H9 (cell line): Measurements from ENCODE around the gene OR9G1. TPM values are rescaled to one million over a fixed set of nuclear protein-coding genes. Genes with fewer than 3 reads are reported as not detected.
"Not testable (repeated sequence)": the region's sequence is repeated elsewhere in the genome, so short reads cannot be mapped to it uniquely, and the experiment has no call there.

Experiments
- DNase-seq: peaks from one replicate; pipeline ENCODE4 v3.0.0-alpha.2; 2017
- H2AFZ ChIP-seq: one replicate; pipeline ENCODE4 v1.6.1; 2013; ENCODE audit warnings: mild to moderate bottlenecking, low read length, control low read depth, moderate library complexity
- H2AK5ac ChIP-seq: 2 replicates; pipeline ENCODE4 v1.6.1; 2013; ENCODE audit warnings: low read length, control low read depth, mixed read lengths; ENCODE audit not compliant: insufficient read length
- H2BK120ac ChIP-seq: one replicate; pipeline ENCODE4 v1.6.1; 2013; ENCODE audit warnings: low read depth, mild to moderate bottlenecking, low read length, control low read depth, inconsistent platforms; ENCODE audit not compliant: poor library complexity, severe bottlenecking
- H2BK12ac ChIP-seq: 2 replicates; pipeline ENCODE4 v1.6.1; 2013; ENCODE audit warnings: low read length, control low read depth, mixed read lengths, low read depth; ENCODE audit not compliant: insufficient read length
- H2BK15ac ChIP-seq: 2 replicates; pipeline ENCODE4 v1.6.1; 2013; ENCODE audit warnings: low read depth, low read length, control low read depth
- H2BK20ac ChIP-seq: one replicate; pipeline ENCODE4 v1.6.1; 2013; ENCODE audit warnings: low read depth, mild to moderate bottlenecking, low read length, control low read depth, inconsistent platforms; ENCODE audit not compliant: poor library complexity, severe bottlenecking
- H2BK5ac ChIP-seq: 2 replicates; pipeline ENCODE4 v1.6.1; 2013; ENCODE audit warnings: low read length, control low read depth, mixed read lengths; ENCODE audit not compliant: insufficient read length
- H3K14ac ChIP-seq: 2 replicates; pipeline ENCODE4 v1.6.1; 2013; ENCODE audit warnings: low read length, control low read depth; ENCODE audit not compliant: insufficient read depth
- H3K18ac ChIP-seq: 2 replicates; pipeline ENCODE4 v1.6.1; 2013; ENCODE audit warnings: low read depth, mild to moderate bottlenecking, mixed read lengths, low read length, control low read depth; ENCODE audit not compliant: insufficient read length
- H3K23ac ChIP-seq: 2 replicates; pipeline ENCODE4 v1.6.1; 2013; ENCODE audit warnings: low read length, control low read depth, mixed read lengths, low read depth; ENCODE audit not compliant: insufficient read length
- H3K23me2 ChIP-seq: 2 replicates; pipeline ENCODE4 v1.6.1; 2013; ENCODE audit warnings: low read depth, mild to moderate bottlenecking, mixed read lengths, low read length, control low read depth; ENCODE audit not compliant: insufficient read length, poor library complexity, severe bottlenecking
- H3K27ac ChIP-seq: 2 replicates; pipeline ENCODE4 v1.5.1; 2013; ENCODE audit warnings: low read length, control low read depth, mixed read lengths, low read depth; ENCODE audit not compliant: insufficient read length
- H3K27me3 ChIP-seq: 2 replicates; pipeline ENCODE4 v1.6.1; 2013; ENCODE audit warnings: low read length, control low read depth, inconsistent platforms; ENCODE audit not compliant: insufficient read depth
- H3K4ac ChIP-seq: 2 replicates; pipeline ENCODE4 v1.6.1; 2013; ENCODE audit warnings: low read depth, mild to moderate bottlenecking, control low read depth, inconsistent platforms, low read length, moderate library complexity
- H3K4me1 ChIP-seq: 2 replicates; pipeline ENCODE4 v1.6.1; 2013; ENCODE audit warnings: low read length, control low read depth, inconsistent platforms; ENCODE audit not compliant: insufficient read depth
- H3K4me2 ChIP-seq: 2 replicates; pipeline ENCODE4 v1.6.1; 2013; ENCODE audit warnings: low read length, control low read depth, mixed read lengths; ENCODE audit not compliant: insufficient read length, insufficient read depth
- H3K56ac ChIP-seq: 2 replicates; pipeline ENCODE4 v1.6.1; 2013; ENCODE audit warnings: low read depth, mild to moderate bottlenecking, mixed read lengths, low read length, control low read depth; ENCODE audit not compliant: insufficient read length
- H3K79me1 ChIP-seq: 2 replicates; pipeline ENCODE4 v1.6.1; 2013; ENCODE audit warnings: low read depth, mild to moderate bottlenecking, moderate library complexity, low read length, control low read depth, inconsistent platforms; ENCODE audit not compliant: insufficient read depth, poor library complexity, severe bottlenecking
- H3K79me2 ChIP-seq: 2 replicates; pipeline ENCODE4 v1.6.1; 2013; ENCODE audit warnings: low read length, control low read depth, inconsistent platforms; ENCODE audit not compliant: insufficient read depth
- H3K9ac ChIP-seq: 2 replicates; pipeline ENCODE4 v1.6.1; 2013; ENCODE audit warnings: low read length, control low read depth, mixed read lengths; ENCODE audit not compliant: insufficient read length; ENCODE audit errors: extremely low read depth
- H3K9me3 ChIP-seq: one replicate; pipeline ENCODE4 v1.6.1; 2013; ENCODE audit warnings: low read depth, low read length, inconsistent platforms; ENCODE audit not compliant: control insufficient read depth
- H3T11ph ChIP-seq: one replicate; pipeline ENCODE4 v1.6.1; 2013; ENCODE audit warnings: mild to moderate bottlenecking, low read length, control low read depth, inconsistent platforms
- H4K20me1 ChIP-seq: one replicate; pipeline ENCODE4 v1.6.1; 2013; ENCODE audit not compliant: control insufficient read depth, insufficient read length, insufficient read depth
- H4K5ac ChIP-seq: 2 replicates; pipeline ENCODE4 v1.6.1; 2013; ENCODE audit warnings: low read depth, mild to moderate bottlenecking, mixed read lengths, low read length, control low read depth; ENCODE audit not compliant: insufficient read length
- H4K8ac ChIP-seq: replicated peaks from 2 replicates; pipeline ENCODE4 v1.6.1; 2013; ENCODE audit warnings: low read length, control low read depth, mixed read lengths, low read depth; ENCODE audit not compliant: insufficient read length
- H4K91ac ChIP-seq: 2 replicates; pipeline ENCODE4 v1.6.1; 2013; ENCODE audit warnings: low read depth, mild to moderate bottlenecking, moderate library complexity, mixed read lengths, low read length, control low read depth; ENCODE audit not compliant: insufficient read length
- H3K27ac Mint-ChIP-seq, 3 experiments: 2 replicates in 2 of 3; 3 replicates in 1 of 3; pipeline ENCODE4 v1.8.0; 2020 to 2021; ENCODE audit warnings: mixed read lengths in 3 of 3, mild to moderate bottlenecking in 1 of 3, moderate library complexity in 1 of 3
- H3K27me3 Mint-ChIP-seq: 2 replicates; pipeline ENCODE4 v1.8.0; 2021; ENCODE audit warnings: low read depth, mild to moderate bottlenecking, moderate library complexity, mixed read lengths
- H3K36me3 Mint-ChIP-seq, 3 experiments: 2 replicates in 2 of 3; 3 replicates in 1 of 3; pipeline ENCODE4 v1.8.0; 2020 to 2021; ENCODE audit warnings: low read depth in 3 of 3, mixed read lengths in 3 of 3; ENCODE audit not compliant: insufficient read depth in 1 of 3
- H3K4me1 Mint-ChIP-seq, 2 experiments: 2 replicates each; pipeline ENCODE4 v1.8.0; 2020; ENCODE audit warnings: mixed read lengths in 2 of 2
- H3K4me3 Mint-ChIP-seq, 2 experiments: 2 replicates in 1 of 2; 3 replicates in 1 of 2; pipeline ENCODE4 v1.8.0; 2020 to 2021; ENCODE audit warnings: mild to moderate bottlenecking in 2 of 2, mixed read lengths in 2 of 2, moderate library complexity in 1 of 2
- H3K9me3 Mint-ChIP-seq, 2 experiments: 2 replicates in 1 of 2; 3 replicates in 1 of 2; pipeline ENCODE4 v1.8.0; 2020; ENCODE audit warnings: mild to moderate bottlenecking in 2 of 2, mixed read lengths in 2 of 2, moderate library complexity in 1 of 2
- WGBS: extraction: QIAGEN DNeasy Blood & Tissue Kit; methylation state at CpG from one replicate; pipeline ENCODE4 v1.1.7; 2013; ENCODE audit warnings: missing lambda C conversion rate, low lambda C conversion rate, mixed read lengths; ENCODE audit not compliant: insufficient read length; ENCODE audit errors: extremely low coverage; 5-methylcytosine and 5-hydroxymethylcytosine counted together
- total RNA-seq: library from RNA; stranded (reverse); gene quantifications from 2 replicates; pipeline ENCODE4 v1.2.1, GENCODE V29; 2021
- TF ChIP-seq, protein P1 (sequence below): fragments of 200-600 bp; sonication (generic); conservative IDR thresholded peaks from 3 replicates; pipeline ENCODE4 v1.8.0; 2021; ENCODE audit warnings: antibody characterized with exemption, mild to moderate bottlenecking

The OR9G1 gene
- total RNA-seq, 1 experiment from 2014 or later: not detected

DNA sequence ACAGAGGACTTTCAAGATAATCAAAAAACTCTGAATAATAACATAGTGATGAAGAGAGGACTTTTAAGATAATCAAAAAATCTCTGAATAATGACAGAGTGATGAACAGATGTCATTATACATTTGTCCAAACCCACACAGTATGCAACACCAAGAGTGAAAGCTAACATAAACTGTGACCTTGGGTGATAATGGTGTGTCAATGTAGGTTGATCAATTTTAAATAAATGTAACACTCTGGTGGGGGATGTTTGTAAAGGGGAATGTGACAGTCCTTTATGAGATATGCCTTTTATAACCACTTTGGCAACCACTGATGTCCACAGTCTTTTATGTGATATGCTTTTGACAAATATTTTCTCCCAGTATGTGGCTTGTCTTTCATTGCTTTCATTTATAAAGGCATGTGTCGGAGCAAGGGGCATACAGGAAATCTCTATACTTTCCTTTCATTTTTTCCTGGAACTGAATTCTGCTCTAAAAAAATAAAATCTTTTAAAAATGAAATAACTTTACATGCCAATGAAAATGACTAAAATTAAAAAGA is 10.3 kb upstream of the OR9G1 start:
- no CpG with 5 or more reads among the region's 1 CpG for whole genome bisulfite sequencing
- Histone ChIP-seq H4K20me1 (no peaks in the 10 kb centered on the region), H2BK15ac (no peak overlapping the region), H2AK5ac (no peak overlapping the region), H3K23me2 (no peaks in the 10 kb centered on the region), H4K5ac (no peak overlapping the region), H3T11ph (no peak overlapping the region), H3K79me1 (no peaks in the 10 kb centered on the region), H3K4ac (no peak overlapping the region), H3K27ac (no peak overlapping the region), H3K14ac (no peak overlapping the region), H3K79me2 (no peaks in the 10 kb centered on the region), H3K4me1 (no peaks in the 10 kb centered on the region; the same call in 1 of the 2 replicates), H4K91ac (no peak overlapping the region), H3K4me2 (no peak overlapping the region), H2BK20ac (no peak overlapping the region), H3K56ac (no peak overlapping the region), H2BK120ac (no peak overlapping the region), H3K27me3 (no peaks in the 10 kb centered on the region), H3K18ac (no peak overlapping the region), H2BK5ac (no peak overlapping the region), H4K8ac (no peak overlapping the region), H3K9me3 (no peaks in the 10 kb centered on the region), H3K23ac (no peak overlapping the region), H2AFZ (no peak overlapping the region), H3K9ac (no peak overlapping the region), H2BK12ac (no peak overlapping the region)
- Mint-ChIP-seq H3K36me3 (no peaks in the 10 kb centered on the region; a peak in 1 of 7 replicates), H3K27me3 (no peaks in the 10 kb centered on the region), H3K27ac (no peak overlapping the region), H3K4me1 (peaks cover 18 to 23% of the 10 kb centered on the region in 2 experiments), H3K9me3 (peaks cover 0 to 3% of the 10 kb centered on the region in 2 experiments; a peak in 2 of 5 replicates), H3K4me3 (no peak overlapping the region)
- DNase-seq: no peak
- TF ChIP-seq, protein P1, sequence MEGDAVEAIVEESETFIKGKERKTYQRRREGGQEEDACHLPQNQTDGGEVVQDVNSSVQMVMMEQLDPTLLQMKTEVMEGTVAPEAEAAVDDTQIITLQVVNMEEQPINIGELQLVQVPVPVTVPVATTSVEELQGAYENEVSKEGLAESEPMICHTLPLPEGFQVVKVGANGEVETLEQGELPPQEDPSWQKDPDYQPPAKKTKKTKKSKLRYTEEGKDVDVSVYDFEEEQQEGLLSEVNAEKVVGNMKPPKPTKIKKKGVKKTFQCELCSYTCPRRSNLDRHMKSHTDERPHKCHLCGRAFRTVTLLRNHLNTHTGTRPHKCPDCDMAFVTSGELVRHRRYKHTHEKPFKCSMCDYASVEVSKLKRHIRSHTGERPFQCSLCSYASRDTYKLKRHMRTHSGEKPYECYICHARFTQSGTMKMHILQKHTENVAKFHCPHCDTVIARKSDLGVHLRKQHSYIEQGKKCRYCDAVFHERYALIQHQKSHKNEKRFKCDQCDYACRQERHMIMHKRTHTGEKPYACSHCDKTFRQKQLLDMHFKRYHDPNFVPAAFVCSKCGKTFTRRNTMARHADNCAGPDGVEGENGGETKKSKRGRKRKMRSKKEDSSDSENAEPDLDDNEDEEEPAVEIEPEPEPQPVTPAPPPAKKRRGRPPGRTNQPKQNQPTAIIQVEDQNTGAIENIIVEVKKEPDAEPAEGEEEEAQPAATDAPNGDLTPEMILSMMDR: no peak

DNA sequence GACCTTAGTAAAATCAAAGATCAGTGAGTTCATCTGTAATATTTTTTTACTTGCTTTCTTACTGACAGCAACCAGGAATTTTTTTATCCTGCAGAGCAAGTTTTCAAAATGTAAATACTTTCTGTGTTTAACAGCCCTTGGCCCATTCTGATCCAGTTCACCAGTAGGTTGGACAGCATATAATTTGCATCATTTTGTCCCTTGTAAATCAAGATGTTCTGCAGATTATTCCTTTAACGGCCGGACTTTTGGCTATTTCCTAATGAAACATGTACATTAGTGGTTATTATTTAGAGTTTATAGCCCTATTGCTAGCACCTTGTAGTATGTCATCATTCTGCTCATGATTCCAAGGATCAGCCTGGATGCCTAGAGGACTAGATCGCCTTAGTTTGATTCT is 7.7 kb upstream of the OR9G1 start:
- H2AK5ac ChIP-seq, H2AFZ ChIP-seq, H3K4me3 Mint-ChIP-seq, H3K36me3 Mint-ChIP-seq, H4K5ac ChIP-seq, H3K27me3 ChIP-seq, H3K27me3 Mint-ChIP-seq, H2BK5ac ChIP-seq, H3K9ac ChIP-seq, H3K4me1 ChIP-seq, H3K18ac ChIP-seq, H3K23ac ChIP-seq, H3T11ph ChIP-seq, H2BK12ac ChIP-seq, H3K79me1 ChIP-seq, H4K91ac ChIP-seq, H2BK15ac ChIP-seq, H3K4ac ChIP-seq, H3K23me2 ChIP-seq, H2BK20ac ChIP-seq, H4K20me1 ChIP-seq, H3K4me2 ChIP-seq, H3K27ac Mint-ChIP-seq, H2BK120ac ChIP-seq, H3K56ac ChIP-seq, H3K14ac ChIP-seq, H3K27ac ChIP-seq, H4K8ac ChIP-seq, DNase-seq, H3K79me2 ChIP-seq, H3K9me3 ChIP-seq, H3K9me3 Mint-ChIP-seq: not testable (repeated sequence)
- H3K4me1 Mint-ChIP-seq: peaks cover 21 to 25% of the 10 kb centered on the region in 2 experiments
- no CpG with 5 or more reads among the region's 3 CpGs for WGBS
